DMS114 treated with DMSO at 0.1 percent for 48 hours (cell line): ENCODE measurements around the gene CRMP1.

Experiments used
- DNase-seq: peaks from one replicate; lab custom pipeline; 2025; ENCODE audit not compliant: unreplicated experiment; lab: John Stamatoyannopoulos, UW

CRMP1 gene

GRCh38 chr4:5801696-5802095, 91.2 kb downstream of the CRMP1 start:
- DNase-seq: no peak

GRCh38 chr4:5800496-5800895, 92.4 kb downstream of the CRMP1 start:
- DNase-seq: no peak

GRCh38 chr4:5799406-5799805, 93.5 kb downstream of the CRMP1 start:
- DNase-seq: no peak

GRCh38 chr4:5798946-5799345, 93.9 kb downstream of the CRMP1 start:
- no peak for DNase-seq

GRCh38 chr4:5798462-5798861, 94.4 kb downstream of the CRMP1 start:
- no peak for DNase-seq

- DNase-seq: no peak
These were observed 95.0 kb downstream of the CRMP1 start for GRCh38 chr4:5797866-5798265.

GRCh38 chr4:5796976-5797375, 95.9 kb downstream of the CRMP1 start:
- no peak for DNase-seq

- no peak for DNase-seq
These were observed 97.3 kb downstream of the CRMP1 start for GRCh38 chr4:5795580-5795979.

GRCh38 chr4:5793514-5793913, 99.4 kb downstream of the CRMP1 start:
- DNase-seq: no peak

GRCh38 chr4:5791654-5792053, 101.2 kb downstream of the CRMP1 start:
- no peak for DNase-seq

- DNase-seq: no peak
These were observed 102.4 kb downstream of the CRMP1 start for GRCh38 chr4:5790546-5790857.

- no peak for DNase-seq
These were observed 103.7 kb downstream of the CRMP1 start for GRCh38 chr4:5789141-5789540.

- no peak for DNase-seq
These were observed 104.7 kb downstream of the CRMP1 start for GRCh38 chr4:5788144-5788543.

- no peak for DNase-seq
These were observed 105.6 kb downstream of the CRMP1 start for GRCh38 chr4:5787311-5787710.

GRCh38 chr4:5785806-5786680, 106.8 kb downstream of the CRMP1 start:
- DNase-seq: no peak

- DNase-seq: no peak
These were observed 107.8 kb downstream of the CRMP1 start for GRCh38 chr4:5784960-5785611.

GRCh38 chr4:5784021-5784420, 108.9 kb downstream of the CRMP1 start:
- DNase-seq: no peak

- no peak for DNase-seq
These were observed 109.4 kb downstream of the CRMP1 start for GRCh38 chr4:5783486-5783885.

GRCh38 chr4:5782829-5783476, 109.9 kb downstream of the CRMP1 start:
- DNase-seq: no peak

- DNase-seq: no peak
These were observed 111.2 kb downstream of the CRMP1 start for GRCh38 chr4:5781691-5782090.

GRCh38 chr4:5780831-5781480, 111.9 kb downstream of the CRMP1 start:
- DNase-seq: no peak

- no peak for DNase-seq
These were observed 116.4 kb downstream of the CRMP1 start for GRCh38 chr4:5776510-5776909.
